ENCODE measurements around the gene WDR74.

DNA sequence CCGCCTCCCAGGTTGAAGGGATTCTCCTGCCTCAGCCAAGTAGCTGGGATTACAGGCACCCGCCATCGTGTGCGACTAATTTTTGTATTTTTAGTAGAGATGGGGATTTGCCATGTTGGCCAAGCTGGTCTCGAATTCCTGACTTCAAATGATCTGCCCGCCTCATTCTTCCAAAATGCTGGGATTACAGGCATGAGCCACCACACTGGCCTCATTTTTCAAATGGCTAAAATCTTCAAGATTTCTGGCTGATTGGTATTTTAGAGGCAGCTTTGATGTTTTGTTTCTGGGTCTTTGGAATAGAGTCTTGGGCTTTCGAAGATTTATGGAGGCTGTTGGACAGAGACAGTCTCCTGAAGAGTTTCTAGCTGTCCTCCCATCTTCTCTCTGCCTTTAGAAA lies 35.5 kb upstream of the WDR74 start:
- TF ChIP-seq POLR2A (IDR thresholded peaks at IDR 0.05; ENCODE audit: low read depth, low read length) (no peak), TAF1 (IDR thresholded peaks at IDR 0.05; ENCODE audit: borderline replicate concordance, low read depth, low read length) (no peak)
